K562 (cell line): ENCODE results near the gene TM7SF2. TPM values are rescaled to one million over a fixed set of nuclear protein-coding genes. Genes with fewer than 3 reads are reported as not detected.

ENCODE experiments used
- E2F1 ChIP-seq: sonication (generic); formaldehyde crosslinking; IDR thresholded peaks from 2 replicates; pipeline ENCODE4 v1.8.1; 2023; ENCODE audit warnings: mild to moderate bottlenecking, missing genetic modification reagents, moderate library complexity
- E2F6 ChIP-seq, 2 experiments: IDR thresholded peaks; 2 replicates each; pipeline ENCODE4 v1.6.1; 2011; ENCODE audit warnings: borderline replicate concordance in 1 of 2, control low read depth in 1 of 2, low read depth in 1 of 2, low read length in 1 of 2, mild to moderate bottlenecking in 1 of 2, mixed read lengths in 1 of 2, moderate library complexity in 1 of 2; ENCODE audit not compliant: insufficient read depth in 1 of 2, insufficient read length in 1 of 2, poor library complexity in 1 of 2, severe bottlenecking in 1 of 2; ENCODE audit errors: extremely low read depth in 1 of 2
- ELK3 ChIP-seq: fragments of 450-650 bp; formaldehyde crosslinking; IDR thresholded peaks from 2 replicates; pipeline ENCODE4 v1.4.0; 2020; ENCODE audit warnings: mild to moderate bottlenecking
- ESRRB ChIP-seq: fragments of 250-450 bp; sonication (Bioruptor Pico); IDR thresholded peaks from 2 replicates; pipeline ENCODE4 v1.5.0; 2020; ENCODE audit warnings: mild to moderate bottlenecking, moderate library complexity, borderline replicate concordance
- EZH2 ChIP-seq: IDR thresholded peaks from 2 replicates; pipeline ENCODE4 v1.6.1; 2012; ENCODE audit warnings: low read depth, mild to moderate bottlenecking, inconsistent platforms, low read length, borderline replicate concordance
- FOXP1 ChIP-seq: sonication (generic); formaldehyde crosslinking; IDR thresholded peaks from 2 replicates; pipeline ENCODE4 v1.8.0; 2022; ENCODE audit warnings: mild to moderate bottlenecking, missing genetic modification reagents
- HES1 ChIP-seq: fragments of 450-650 bp; IDR thresholded peaks from 2 replicates; pipeline ENCODE4 v1.6.1; 2016; ENCODE audit warnings: low read depth, mild to moderate bottlenecking, moderate library complexity
- HMBOX1 ChIP-seq: sonication (generic); IDR thresholded peaks from 2 replicates; pipeline ENCODE4 v1.6.1; 2016
- MAFK ChIP-seq: IDR thresholded peaks from 2 replicates; pipeline ENCODE4 v1.6.1; 2011; ENCODE audit warnings: low read length, improper control_type of control experiment
- MCM5 ChIP-seq: fragments of 450-650 bp; IDR thresholded peaks from 2 replicates; pipeline ENCODE4 v1.6.1; 2016; ENCODE audit warnings: low read depth
- NCOA1 ChIP-seq: fragments of 450-650 bp; IDR thresholded peaks from 2 replicates; pipeline ENCODE4 v1.6.1; 2016; ENCODE audit warnings: low read depth
- NFE2 ChIP-seq: IDR thresholded peaks from 2 replicates; pipeline ENCODE4 v1.6.1; 2014; ENCODE audit warnings: antibody characterized with exemption, low read depth
- PCBP1 ChIP-seq: fragments of 200-400 bp; formaldehyde crosslinking; IDR thresholded peaks from 2 replicates; pipeline ENCODE4 v1.6.1; 2018; ENCODE audit warnings: mild to moderate bottlenecking, low read depth, low read length; ENCODE audit not compliant: poor library complexity, severe bottlenecking
- POLR2AphosphoS2 ChIP-seq: IDR thresholded peaks from 2 replicates; pipeline ENCODE4 v1.6.1; 2012; ENCODE audit warnings: low read length, improper control_type of control experiment
- RB1 ChIP-seq: fragments of 450-650 bp; IDR thresholded peaks from 2 replicates; pipeline ENCODE4 v1.6.1; 2017; ENCODE audit warnings: low read depth, mild to moderate bottlenecking
- SUPT5H ChIP-seq: fragments of 450-650 bp; IDR thresholded peaks from 2 replicates; pipeline ENCODE4 v1.6.1; 2016
- TCF7 ChIP-seq: sonication (generic); IDR thresholded peaks from 2 replicates; pipeline ENCODE4 v1.6.1; 2016; ENCODE audit warnings: antibody characterized with exemption, borderline replicate concordance
- TFAM ChIP-seq: fragments of 250-450 bp; sonication (Bioruptor Pico); conservative IDR thresholded peaks from 2 replicates; pipeline ENCODE4 v1.5.0; 2021; ENCODE audit warnings: mild to moderate bottlenecking, moderate library complexity
- TRIM25 ChIP-seq: fragments of 450-650 bp; IDR thresholded peaks from 2 replicates; pipeline ENCODE4 v1.7.0; 2016; ENCODE audit warnings: borderline replicate concordance
- ZBTB7A ChIP-seq: IDR thresholded peaks from 2 replicates; pipeline ENCODE4 v1.6.1; 2011; ENCODE audit warnings: low read depth, mild to moderate bottlenecking, low read length, moderate library complexity, borderline replicate concordance; ENCODE audit not compliant: control insufficient read depth
- ZNF586 ChIP-seq: fragments of 450-650 bp; formaldehyde crosslinking; conservative IDR thresholded peaks from 2 replicates; pipeline ENCODE4 v1.4.0; 2020; ENCODE audit warnings: mild to moderate bottlenecking, moderate library complexity
- ZNF766 ChIP-seq: fragments of 200-800 bp; sonication (Bioruptor generic); conservative IDR thresholded peaks from 2 replicates; pipeline ENCODE4 v1.6.1; 2016; ENCODE audit warnings: missing genetic modification characterization, missing compliant biosample characterization
- polyA plus RNA-seq, 8 experiments: library from polyadenylated mRNA; depleted of rRNA in 4 of 8; stranded (reverse) in 5 of 8; unstranded in 3 of 8; fragments of >200 nt; fragmentation: Nextera tagmentation in 2 of 8; fragmentation: Illumina TruSeq in 1 of 8; extraction: Ambion mirVana in 2 of 8; extraction: Trizol in 1 of 8; gene quantifications; 2 replicates each; pipeline versions ENCODE4 v1.2.1 to v1.2.3, GENCODE V29; 2011 to 2014; ENCODE audit warnings: inconsistent platforms in 1 of 8, missing spikeins in 1 of 8
- total RNA-seq, 7 experiments: library from RNA; depleted of rRNA in 6 of 7; stranded (reverse); fragments of >200 nt in 6 of 7; fragmentation: Illumina TruSeq in 2 of 7; extraction: Trizol in 2 of 7; gene quantifications; 2 replicates each; pipeline versions ENCODE4 v1.2.1 to v1.2.3, GENCODE V29; 2011 to 2021; ENCODE audit warnings: low replicate concordance in 1 of 7

TM7SF2 gene
- total and polyA plus RNA-seq, 9 of the 15 experiments (the other 6 are each of a cell fraction or from before 2014, with no cell fraction given), result 1.2 to 22.0 (median 14.3) TPM

- TF ChIP-seq TRIM25, result no peak
- no peak for TF ChIP-seq NFE2
- no peak for TF ChIP-seq MAFK
- TF ChIP-seq ELK3 (CRISPR knock-in tag), result no peak
- TF ChIP-seq POLR2AphosphoS2, result no peak
- no peak for TF ChIP-seq FOXP1
- no peak; the same call in none of the 2 replicates for TF ChIP-seq ZBTB7A
- peak; percentile 85 for TF ChIP-seq RB1
- no peak for TF ChIP-seq HMBOX1
- TF ChIP-seq E2F6 (IDR thresholded peaks at IDR 0.05; ENCODE audit: borderline replicate concordance in 1 of 2, extremely low read depth in 1 of 2, insufficient read depth in 1 of 2, insufficient read length in 1 of 2, low read depth in 1 of 2, low read length in 1 of 2, poor library complexity in 1 of 2, severe bottlenecking in 1 of 2), result peak in 1 of 2 experiments; percentile 43
- no peak for TF ChIP-seq ZNF586
- TF ChIP-seq TFAM (CRISPR knock-in tag), result no peak
- peak; percentile 92 for TF ChIP-seq SUPT5H
- no peak for TF ChIP-seq ESRRB
- TF ChIP-seq HES1, result no peak
- TF ChIP-seq E2F1, result peak; percentile 92
- TF ChIP-seq EZH2, result no peak
- no peak for TF ChIP-seq ZNF766 (CRISPR knock-in tag)
- no peak for TF ChIP-seq MCM5
- TF ChIP-seq NCOA1, result no peak; the same call in 1 of the 2 replicates
- peak; percentile 87 for TF ChIP-seq PCBP1
- TF ChIP-seq TCF7, result peak; percentile 70; the same call in 1 of the 2 replicates
Measured at GRCh38 chr11:65083834-65084597, 27.7 kb upstream of the TM7SF2 start, which contains the start of the genes CDCA5 and ZFPL1 (continued).
